ENCODE results near the gene ASCL2.
A peak's percentile ranks its signal among the peaks of the same experiment; 100 is the strongest.

Gene ASCL2

DNA sequence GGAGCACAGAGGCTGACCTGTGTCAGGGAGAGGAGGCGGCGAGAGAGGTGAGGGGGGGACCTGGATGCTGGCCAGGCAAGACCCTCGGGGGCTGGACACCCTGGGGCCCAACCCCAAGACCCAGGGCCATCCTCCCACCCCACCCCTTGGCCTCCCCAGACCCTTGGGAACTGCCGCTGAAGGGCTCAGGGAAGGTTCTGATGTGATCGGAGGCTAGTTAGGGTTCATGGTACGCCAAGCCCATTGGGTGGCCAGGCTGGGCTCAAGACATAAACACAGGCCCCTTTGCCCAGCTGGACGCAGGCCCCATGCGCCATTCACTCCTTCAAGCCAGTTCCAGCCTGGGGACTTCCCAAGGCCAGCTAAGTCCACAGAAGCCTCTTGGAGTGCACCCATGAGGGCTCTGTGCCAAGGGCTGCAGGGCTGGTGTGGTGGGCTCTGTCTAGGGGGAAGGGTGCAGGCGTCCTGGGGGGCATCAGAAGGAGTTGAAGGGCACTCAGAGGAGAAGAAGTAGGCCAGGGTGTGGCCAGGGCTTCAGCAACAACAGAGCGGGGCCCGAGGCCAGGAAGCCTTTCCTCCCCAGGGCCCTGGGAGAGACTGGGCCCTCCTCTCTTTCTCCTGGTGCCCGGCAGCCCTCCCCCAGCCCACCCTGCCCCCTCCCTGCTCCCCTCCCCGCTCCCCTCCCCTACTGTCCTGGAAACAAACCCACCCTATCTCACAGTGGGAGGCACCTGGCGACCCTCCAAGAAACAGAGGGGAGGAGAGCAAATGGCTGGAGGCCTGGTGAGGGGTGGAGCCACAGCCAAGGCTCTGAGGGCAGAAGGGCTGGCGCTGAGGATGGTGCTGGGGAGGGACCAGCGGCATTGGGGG, 44.4 kb upstream of the ASCL2 start:
- Histone ChIP-seq H4K20me1 (no peaks in the 10 kb centered on the region), H3K36me3 (no peaks in the 10 kb centered on the region), H3K4me1 (peaks cover 49% of the 10 kb centered on the region), H3K27me3 (no peaks in the 10 kb centered on the region), H3K9me3 (peaks cover 8% of the 10 kb centered on the region), H3K4me3 (no peak overlapping the region; the same call in 1 of the 2 replicates), H3K4me2 (peak overlapping the region; percentile 98), H3K9ac (peak overlapping the region; percentile 70; the same call in 1 of the 2 replicates), H3K27ac (peak overlapping the region; percentile 89)
- TF ChIP-seq Cebpa-rat (IDR thresholded peaks at IDR 0.05): no peak

DNA sequence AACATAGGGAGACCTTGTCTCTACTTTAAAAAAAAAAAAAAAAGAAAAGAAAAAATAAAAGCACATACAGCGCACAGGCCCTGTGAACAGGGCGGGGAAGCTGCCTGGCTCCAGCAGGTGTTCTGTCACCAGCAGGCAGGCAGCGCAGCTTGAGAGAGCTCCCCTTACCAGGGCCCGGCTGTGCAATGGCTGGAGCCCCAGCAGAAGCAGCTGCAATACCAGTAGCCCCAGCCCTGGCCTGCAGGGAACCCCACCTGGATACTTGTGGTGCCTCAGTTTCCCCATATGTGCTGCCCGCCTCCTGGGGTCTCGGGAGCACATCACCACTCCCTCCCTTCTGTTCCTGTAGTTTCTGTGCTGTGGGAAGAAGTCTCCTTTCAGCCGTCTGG, 43.7 kb upstream of the ASCL2 start:
- H4K20me1 ChIP-seq: no peaks in the 10 kb centered on the region
- H3K9ac ChIP-seq: 0 out of 2 replicates have a peak overlapping the region, but pooled peaks have one; percentile 51
- peaks cover 49% of the 10 kb centered on the region for H3K4me1 ChIP-seq
- H3K27me3 ChIP-seq: no peaks in the 10 kb centered on the region
- no peaks in the 10 kb centered on the region for H3K36me3 ChIP-seq
- peak overlapping the region; percentile 98 for H3K4me2 ChIP-seq
- peak overlapping the region; percentile 73 for H3K27ac ChIP-seq
- no peak overlapping the region for H3K4me3 ChIP-seq
- H3K9me3 ChIP-seq: peaks cover 8% of the 10 kb centered on the region
- no peak for TF ChIP-seq Cebpa-rat (IDR thresholded peaks at IDR 0.05)

DNA sequence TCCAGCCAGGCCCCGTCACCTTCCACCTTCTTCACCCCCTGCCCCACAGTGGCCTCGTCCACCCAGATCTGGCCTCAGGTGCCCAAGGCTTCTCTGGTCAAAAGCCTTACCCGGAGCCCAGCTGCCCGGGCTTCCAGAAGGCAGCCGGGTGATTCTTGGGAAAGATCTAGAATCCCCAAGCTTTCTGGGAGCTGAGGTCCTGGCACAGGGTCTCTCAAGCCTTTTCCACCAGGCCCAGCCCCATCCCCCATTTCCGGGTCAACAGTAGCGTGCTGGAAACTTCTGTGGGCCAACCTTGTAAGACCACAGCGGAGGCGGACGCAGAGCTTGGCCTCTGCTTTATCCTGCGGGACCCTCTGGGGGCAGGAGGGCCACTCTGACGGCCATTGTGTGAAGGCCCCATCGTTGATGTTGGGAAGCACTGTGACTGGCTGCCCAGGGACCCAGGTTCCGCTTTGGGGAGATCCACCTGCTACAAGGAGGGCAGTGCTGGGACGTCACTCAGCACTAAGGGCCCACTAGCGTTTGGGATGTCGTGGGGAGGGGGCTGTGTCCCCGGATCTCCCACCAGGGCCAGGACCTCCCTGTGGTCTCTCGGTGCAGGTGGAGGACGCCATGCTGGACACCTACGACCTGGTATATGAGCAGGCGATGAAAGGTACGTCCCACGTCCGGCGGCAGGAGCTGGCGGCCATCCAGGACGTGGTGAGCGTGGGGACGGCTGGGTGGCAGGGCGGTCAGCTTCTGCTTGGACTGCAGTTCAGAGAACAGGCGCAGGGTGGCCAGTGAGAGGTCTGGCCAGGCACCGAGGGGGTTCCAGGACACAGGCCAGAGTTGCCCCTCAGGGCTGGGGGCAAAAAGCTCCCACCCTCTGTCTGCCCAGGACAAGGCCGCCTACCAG, 42.9 kb upstream of the ASCL2 start:
- peak overlapping the region; percentile 98; the same call in 1 of the 2 replicates for H3K4me2 ChIP-seq
- TF ChIP-seq Cebpa-rat (IDR thresholded peaks at IDR 0.05): no peak

DNA sequence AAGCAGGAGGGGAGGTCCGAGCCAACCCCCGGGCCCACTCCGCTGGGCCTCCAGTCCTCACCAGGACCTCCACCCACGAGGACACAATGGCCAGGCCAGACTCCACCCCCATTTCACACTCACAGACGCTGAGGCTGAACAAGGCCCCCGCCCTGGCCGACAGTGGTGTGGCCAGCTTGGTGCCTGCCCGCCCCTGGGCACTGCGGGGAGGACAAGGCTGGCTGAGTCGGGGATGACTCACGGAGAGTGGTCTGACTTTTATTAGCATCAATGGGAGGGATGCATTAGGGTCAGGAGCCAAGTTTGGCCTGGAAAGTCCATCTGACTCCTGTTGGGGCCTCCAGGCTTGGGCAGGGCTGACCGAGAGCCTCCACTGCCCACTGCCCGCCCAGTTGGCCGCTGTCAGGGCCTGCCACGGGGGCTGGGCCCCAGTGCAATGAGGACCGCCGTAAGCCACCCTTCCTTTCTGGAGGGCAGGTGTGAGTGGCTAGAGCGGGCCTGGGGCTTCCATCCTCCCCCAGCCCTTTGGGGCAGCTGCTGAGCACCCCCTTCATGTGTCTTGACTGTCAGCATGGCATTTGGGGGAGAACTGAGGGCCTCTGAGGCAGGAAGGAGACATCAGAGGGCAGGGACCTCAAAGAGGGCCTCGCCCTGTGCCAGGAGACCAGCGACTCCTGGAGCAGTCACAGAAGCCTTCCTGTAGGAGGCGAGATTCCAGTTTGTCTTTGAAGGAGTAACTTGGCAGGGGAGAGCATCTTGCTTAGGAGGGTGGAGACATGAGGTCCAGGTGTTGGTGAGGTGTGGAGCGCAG, 42.0 kb upstream of the ASCL2 start:
- no peak for TF ChIP-seq Cebpa-rat (IDR thresholded peaks at IDR 0.05)
- Histone ChIP-seq H3K9me3 (peaks cover 1% of the 10 kb centered on the region; the same call in 1 of the 2 replicates), H3K4me1 (peaks cover 50% of the 10 kb centered on the region), H3K9ac (no peak overlapping the region), H3K36me3 (no peaks in the 10 kb centered on the region), H3K4me2 (no peak overlapping the region), H3K27me3 (no peaks in the 10 kb centered on the region), H3K27ac (0 out of 2 replicates have a peak overlapping the region, but pooled peaks have one; percentile 73), H4K20me1 (no peaks in the 10 kb centered on the region), H3K4me3 (no peak overlapping the region)

More for the DNA sequence above, 42.9 kb upstream of the ASCL2 start:
- peaks cover 8% of the 10 kb centered on the region for H3K9me3 ChIP-seq
- no peaks in the 10 kb centered on the region for H3K27me3 ChIP-seq
- H3K9ac ChIP-seq: no peak overlapping the region
- H3K36me3 ChIP-seq: no peaks in the 10 kb centered on the region
- H3K4me3 ChIP-seq: no peak overlapping the region
- H4K20me1 ChIP-seq: no peaks in the 10 kb centered on the region
- peak overlapping the region; percentile 73 for H3K27ac ChIP-seq
- H3K4me1 ChIP-seq: peaks cover 49% of the 10 kb centered on the region

DNA sequence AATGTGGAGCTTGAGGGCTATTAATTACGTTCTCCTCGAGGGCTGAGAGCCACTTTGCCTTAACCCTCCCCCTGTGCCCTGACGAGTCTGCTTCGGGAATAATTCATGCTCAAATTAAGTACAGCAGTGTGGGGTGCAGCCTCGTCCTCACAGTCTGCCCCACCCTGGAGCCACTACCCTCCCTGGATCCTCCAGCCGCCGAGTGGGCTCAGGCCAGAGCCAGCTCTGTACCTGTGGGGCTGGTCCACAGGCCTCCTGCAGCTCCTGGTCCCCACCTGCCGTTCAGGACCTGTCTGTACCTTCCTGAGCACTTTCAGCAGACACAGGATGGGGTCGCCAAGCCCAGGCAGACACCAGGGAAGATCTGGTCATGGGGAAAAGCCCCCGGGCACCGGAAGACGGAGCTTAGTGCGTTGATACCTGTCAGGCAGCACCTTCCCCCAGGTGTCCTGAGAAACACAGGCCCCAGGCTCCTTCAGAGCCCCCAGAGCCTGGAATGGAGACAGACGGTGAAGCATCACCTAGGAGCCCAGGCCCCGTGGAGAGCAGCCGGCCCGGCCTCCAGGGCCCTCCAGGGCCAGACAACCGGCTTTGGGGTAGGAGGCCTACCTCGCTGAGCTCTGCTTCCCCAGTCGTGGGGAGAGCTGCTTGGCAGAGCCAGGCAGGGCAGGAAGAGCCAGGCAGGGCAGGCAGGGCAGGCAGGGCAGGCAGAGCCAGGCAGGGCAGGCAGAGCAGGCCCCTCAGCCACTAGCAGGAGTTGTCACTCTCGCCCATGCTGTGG, 41.2 kb upstream of the ASCL2 start:
- Histone ChIP-seq H3K36me3 (no peaks in the 10 kb centered on the region), H4K20me1 (no peaks in the 10 kb centered on the region), H3K4me1 (peaks cover 49% of the 10 kb centered on the region), H3K27ac (no peak overlapping the region), H3K4me2 (no peak overlapping the region), H3K9me3 (no peaks in the 10 kb centered on the region), H3K4me3 (no peak overlapping the region), H3K27me3 (no peaks in the 10 kb centered on the region), H3K9ac (no peak overlapping the region)
- no peak for TF ChIP-seq Cebpa-rat (IDR thresholded peaks at IDR 0.05)

DNA sequence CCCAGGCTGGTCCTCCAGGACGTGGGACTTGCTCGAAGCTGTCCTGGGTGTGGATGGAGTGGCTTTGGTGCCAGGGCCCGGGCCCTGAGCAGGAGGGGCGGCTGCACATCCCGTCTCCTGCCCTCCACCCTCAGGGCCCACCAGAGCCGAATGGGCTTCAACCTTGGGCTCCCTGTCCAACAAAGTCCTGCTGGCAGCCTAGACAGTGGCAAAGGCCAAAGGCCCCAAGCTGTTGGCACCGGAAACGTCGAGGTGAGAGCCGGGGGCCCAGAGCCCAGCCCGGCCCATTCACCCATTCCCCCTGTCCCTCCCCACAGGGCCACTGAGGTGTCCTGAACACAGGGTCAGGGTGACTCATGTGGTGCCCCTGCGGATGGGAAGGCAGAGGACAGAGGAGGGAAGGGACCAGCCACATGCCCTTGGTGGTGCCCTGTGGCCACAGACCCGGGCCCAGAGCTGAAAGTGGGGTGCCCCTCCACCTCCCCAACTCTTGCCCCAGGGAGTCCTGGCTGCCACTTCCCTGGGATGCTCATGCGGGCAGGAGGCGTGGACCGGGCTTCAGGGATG, 40.5 kb upstream of the ASCL2 start:
- Histone ChIP-seq H3K4me3 (no peak overlapping the region), H3K9me3 (no peaks in the 10 kb centered on the region), H3K27me3 (no peaks in the 10 kb centered on the region), H3K36me3 (no peaks in the 10 kb centered on the region), H3K4me1 (peaks cover 49% of the 10 kb centered on the region), H4K20me1 (no peaks in the 10 kb centered on the region), H3K9ac (no peak overlapping the region), H3K4me2 (no peak overlapping the region), H3K27ac (no peak overlapping the region)
- no peak for TF ChIP-seq Cebpa-rat (IDR thresholded peaks at IDR 0.05)

DNA sequence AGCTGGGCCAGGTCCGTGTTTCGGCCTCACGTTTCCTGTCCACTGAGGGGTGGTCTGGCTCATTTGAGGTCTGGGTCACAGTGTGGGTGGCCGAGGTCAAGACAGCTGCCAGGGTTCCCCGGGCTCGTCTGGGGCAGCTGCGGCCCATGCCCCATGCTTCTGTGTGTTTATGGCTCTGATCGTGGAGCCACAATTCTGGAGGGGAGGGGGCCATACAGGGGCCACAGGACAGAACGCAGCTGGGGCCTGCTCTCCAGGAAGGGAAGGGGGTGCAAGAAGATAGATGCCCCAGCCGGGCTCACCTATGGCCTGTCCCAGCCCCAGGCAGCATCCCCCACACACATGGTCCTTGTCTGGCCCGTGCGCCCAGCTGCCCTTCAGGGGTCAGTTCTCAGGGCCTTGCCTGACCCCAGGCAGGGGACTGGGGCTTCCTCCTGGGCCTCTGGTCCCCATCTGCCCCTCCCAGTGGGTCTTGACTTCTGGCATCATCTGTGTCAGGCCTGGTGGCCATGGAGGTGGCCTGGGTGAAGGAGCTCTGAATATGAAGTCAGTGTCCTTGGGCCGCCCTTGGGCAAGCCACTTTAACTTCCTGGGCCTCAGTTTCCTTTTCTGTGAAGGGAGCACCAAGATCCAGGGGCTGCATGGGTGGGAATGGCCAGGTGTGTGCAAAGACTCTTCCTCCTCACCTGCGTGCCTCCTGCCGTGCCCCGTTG, 39.8 kb upstream of the ASCL2 start:
- no peak overlapping the region for H3K4me3 ChIP-seq
- no peak overlapping the region for H3K4me2 ChIP-seq
- H4K20me1 ChIP-seq: no peaks in the 10 kb centered on the region
- no peak overlapping the region for H3K9ac ChIP-seq
- H3K36me3 ChIP-seq: no peaks in the 10 kb centered on the region
- H3K27ac ChIP-seq: 0 out of 2 replicates have a peak overlapping the region, but pooled peaks have one; percentile 22
- TF ChIP-seq Cebpa-rat (IDR thresholded peaks at IDR 0.05): no peak
- no peaks in the 10 kb centered on the region for H3K27me3 ChIP-seq
- H3K4me1 ChIP-seq: peaks cover 49% of the 10 kb centered on the region
- H3K9me3 ChIP-seq: no peaks in the 10 kb centered on the region

Measured in BLaER1 (cell line).